ENCODE results near the gene PKHD1. TPM values are rescaled to one million over a fixed set of nuclear protein-coding genes. Genes with fewer than 3 reads are reported as not detected.

PKHD1 gene
- total RNA-seq, 1 experiment from 2014 or later = 0.09 TPM

DNA sequence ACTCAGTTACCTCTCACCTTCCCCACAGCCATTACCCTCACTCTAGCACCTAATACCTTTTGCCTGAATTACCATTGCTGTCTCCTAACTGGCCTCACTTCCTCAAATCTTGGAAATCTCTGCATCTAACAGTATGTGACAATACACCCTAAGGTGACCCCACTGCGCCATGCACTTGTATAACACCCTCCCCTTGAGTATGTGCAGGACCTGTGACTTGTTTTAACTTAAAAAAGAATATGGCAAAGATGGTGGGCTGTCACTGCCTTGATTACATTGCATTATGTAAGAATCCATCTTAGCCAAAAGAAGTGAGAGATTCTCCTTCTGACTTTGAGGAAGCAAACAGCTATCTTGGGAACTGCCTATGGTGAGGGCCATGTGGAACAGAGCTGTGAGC lies 29.9 kb upstream of the PKHD1 start:
- H2AK5ac ChIP-seq (ENCODE audit: insufficient read length, low read length) = no peak overlapping the region
- H3K14ac ChIP-seq (ENCODE audit: insufficient read depth, low read length) = no peak overlapping the region
- H3K23ac ChIP-seq (ENCODE audit: insufficient read length, low read depth, low read length) = no peak overlapping the region
- no peak overlapping the region for H3K4ac ChIP-seq (ENCODE audit: low read depth, low read length)
- H3K79me1 ChIP-seq (ENCODE audit: insufficient read depth, low read depth, low read length, poor library complexity, severe bottlenecking) = no peaks in the 10 kb centered on the region
- H4K8ac ChIP-seq (replicated peaks; ENCODE audit: insufficient read length, low read depth, low read length) = no peak overlapping the region
- H3T11ph ChIP-seq (ENCODE audit: low read length) = no peak overlapping the region
- H3K9me3 Mint-ChIP-seq = peaks cover 6 to 11% of the 10 kb centered on the region in 2 experiments; a peak in 4 of 5 replicates
- 0 out of 4 replicates have a peak, but pooled peaks cover 0 to 4% of the 10 kb centered on the region in 2 experiments for H3K4me1 Mint-ChIP-seq
- no peak overlapping the region for H3K4me3 Mint-ChIP-seq
- no peaks in the 10 kb centered on the region for H3K27me3 Mint-ChIP-seq (ENCODE audit: low read depth)
- no peaks in the 10 kb centered on the region for H4K20me1 ChIP-seq (ENCODE audit: control insufficient read depth, insufficient read depth, insufficient read length)
- no peak overlapping the region for H2BK20ac ChIP-seq (ENCODE audit: low read depth, low read length, poor library complexity, severe bottlenecking)
- H2BK15ac ChIP-seq (ENCODE audit: low read depth, low read length) = no peak overlapping the region
- H4K5ac ChIP-seq (ENCODE audit: insufficient read length, low read depth, low read length) = no peak overlapping the region
- DNase-seq = no peak
- no peak overlapping the region for H2BK5ac ChIP-seq (ENCODE audit: insufficient read length, low read length)
- no peak overlapping the region for H2BK120ac ChIP-seq (ENCODE audit: low read depth, low read length, poor library complexity, severe bottlenecking)
- no peak overlapping the region for H3K4me2 ChIP-seq (ENCODE audit: insufficient read depth, insufficient read length, low read length)
- no peak overlapping the region for H4K91ac ChIP-seq (ENCODE audit: insufficient read length, low read depth, low read length)
- no peaks in the 10 kb centered on the region for H3K9me3 ChIP-seq (ENCODE audit: control insufficient read depth, low read depth, low read length)
- H3K27ac Mint-ChIP-seq = no peak overlapping the region
- H3K27ac ChIP-seq (ENCODE audit: insufficient read length, low read depth, low read length) = no peak overlapping the region
- peaks cover 4 to 7% (median 5%) of the 10 kb centered on the region in 3 experiments; a peak in 4 of 7 replicates for H3K36me3 Mint-ChIP-seq (ENCODE audit: insufficient read depth in 1 of 3, low read depth in 3 of 3)
- no peak overlapping the region for H2AFZ ChIP-seq (ENCODE audit: low read length)
- H3K4me1 ChIP-seq (ENCODE audit: insufficient read depth, low read length) = no peaks in the 10 kb centered on the region
- H3K9ac ChIP-seq (ENCODE audit: extremely low read depth, insufficient read length, low read length) = no peak overlapping the region
- no peaks in the 10 kb centered on the region for H3K79me2 ChIP-seq (ENCODE audit: insufficient read depth, low read length)
- no peak overlapping the region for H2BK12ac ChIP-seq (ENCODE audit: insufficient read length, low read depth, low read length)
- TF ChIP-seq, protein P1, sequence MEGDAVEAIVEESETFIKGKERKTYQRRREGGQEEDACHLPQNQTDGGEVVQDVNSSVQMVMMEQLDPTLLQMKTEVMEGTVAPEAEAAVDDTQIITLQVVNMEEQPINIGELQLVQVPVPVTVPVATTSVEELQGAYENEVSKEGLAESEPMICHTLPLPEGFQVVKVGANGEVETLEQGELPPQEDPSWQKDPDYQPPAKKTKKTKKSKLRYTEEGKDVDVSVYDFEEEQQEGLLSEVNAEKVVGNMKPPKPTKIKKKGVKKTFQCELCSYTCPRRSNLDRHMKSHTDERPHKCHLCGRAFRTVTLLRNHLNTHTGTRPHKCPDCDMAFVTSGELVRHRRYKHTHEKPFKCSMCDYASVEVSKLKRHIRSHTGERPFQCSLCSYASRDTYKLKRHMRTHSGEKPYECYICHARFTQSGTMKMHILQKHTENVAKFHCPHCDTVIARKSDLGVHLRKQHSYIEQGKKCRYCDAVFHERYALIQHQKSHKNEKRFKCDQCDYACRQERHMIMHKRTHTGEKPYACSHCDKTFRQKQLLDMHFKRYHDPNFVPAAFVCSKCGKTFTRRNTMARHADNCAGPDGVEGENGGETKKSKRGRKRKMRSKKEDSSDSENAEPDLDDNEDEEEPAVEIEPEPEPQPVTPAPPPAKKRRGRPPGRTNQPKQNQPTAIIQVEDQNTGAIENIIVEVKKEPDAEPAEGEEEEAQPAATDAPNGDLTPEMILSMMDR (conservative IDR thresholded peaks at IDR 0.05) = no peak
- no CpG with 5 or more reads among the region's 1 CpG for WGBS (ENCODE audit: extremely low coverage, insufficient read length, low lambda C conversion rate)
- H3K23me2 ChIP-seq (ENCODE audit: insufficient read length, low read depth, low read length, poor library complexity, severe bottlenecking) = no peaks in the 10 kb centered on the region
- H3K27me3 ChIP-seq (ENCODE audit: insufficient read depth, low read length) = no peaks in the 10 kb centered on the region
- H3K18ac ChIP-seq (ENCODE audit: insufficient read length, low read depth, low read length) = no peak overlapping the region
- H3K56ac ChIP-seq (ENCODE audit: insufficient read length, low read depth, low read length) = no peak overlapping the region
